Stimulated activated CD8-positive, alpha-beta memory T cell treated with anti-CD3 and anti-CD28 coated beads, Interleukin-2, amount 100 ng/mL, for 1 hour (primary cell): ENCODE results near the gene C19orf67.
A peak's percentile ranks its signal among the peaks of the same experiment; 100 is the strongest.

Source experiments
- DNase-seq, 2 donors: peaks; one replicate each; pipeline ENCODE4 v3.0.0-alpha.2; 2020; ENCODE audit warnings: low read depth in 2 of 2

C19orf67 gene

DNA sequence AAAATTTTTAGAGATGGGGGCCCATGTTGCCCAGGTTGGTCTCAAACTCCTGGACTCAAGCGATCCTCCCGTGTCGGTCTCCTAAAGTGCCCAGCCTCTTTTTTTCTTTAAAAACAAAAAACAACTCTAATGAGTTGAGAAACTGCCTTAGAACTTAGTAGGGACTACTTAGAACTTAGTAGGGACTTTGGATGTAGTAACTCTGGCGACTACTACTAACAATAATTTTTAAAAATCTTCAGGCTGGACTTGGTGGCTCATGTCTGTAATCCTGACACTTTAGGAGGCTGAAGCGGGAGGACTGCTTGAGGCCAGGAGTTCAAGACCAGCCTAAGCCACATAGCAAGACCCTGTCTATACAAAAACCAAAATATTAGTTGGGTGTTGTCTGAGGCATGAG, 515 bp upstream of the C19orf67 start:
- DNase-seq = no peak

DNA sequence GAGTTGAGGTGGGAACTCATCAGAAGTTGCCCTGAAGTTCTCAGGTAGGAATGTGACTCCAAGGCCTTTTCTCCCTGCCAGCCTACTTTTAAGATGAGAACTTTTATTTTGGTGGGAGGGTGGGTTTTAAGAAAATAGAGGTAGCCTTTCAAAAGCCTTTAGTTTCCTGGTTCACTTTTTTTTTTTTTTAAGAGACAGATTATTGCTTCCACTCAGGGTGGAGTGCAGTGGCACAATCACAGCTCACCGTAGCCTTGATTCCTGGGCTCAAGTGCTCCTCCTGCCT, 3.0 kb downstream of the C19orf67 start:
- no peak for DNase-seq

DNA sequence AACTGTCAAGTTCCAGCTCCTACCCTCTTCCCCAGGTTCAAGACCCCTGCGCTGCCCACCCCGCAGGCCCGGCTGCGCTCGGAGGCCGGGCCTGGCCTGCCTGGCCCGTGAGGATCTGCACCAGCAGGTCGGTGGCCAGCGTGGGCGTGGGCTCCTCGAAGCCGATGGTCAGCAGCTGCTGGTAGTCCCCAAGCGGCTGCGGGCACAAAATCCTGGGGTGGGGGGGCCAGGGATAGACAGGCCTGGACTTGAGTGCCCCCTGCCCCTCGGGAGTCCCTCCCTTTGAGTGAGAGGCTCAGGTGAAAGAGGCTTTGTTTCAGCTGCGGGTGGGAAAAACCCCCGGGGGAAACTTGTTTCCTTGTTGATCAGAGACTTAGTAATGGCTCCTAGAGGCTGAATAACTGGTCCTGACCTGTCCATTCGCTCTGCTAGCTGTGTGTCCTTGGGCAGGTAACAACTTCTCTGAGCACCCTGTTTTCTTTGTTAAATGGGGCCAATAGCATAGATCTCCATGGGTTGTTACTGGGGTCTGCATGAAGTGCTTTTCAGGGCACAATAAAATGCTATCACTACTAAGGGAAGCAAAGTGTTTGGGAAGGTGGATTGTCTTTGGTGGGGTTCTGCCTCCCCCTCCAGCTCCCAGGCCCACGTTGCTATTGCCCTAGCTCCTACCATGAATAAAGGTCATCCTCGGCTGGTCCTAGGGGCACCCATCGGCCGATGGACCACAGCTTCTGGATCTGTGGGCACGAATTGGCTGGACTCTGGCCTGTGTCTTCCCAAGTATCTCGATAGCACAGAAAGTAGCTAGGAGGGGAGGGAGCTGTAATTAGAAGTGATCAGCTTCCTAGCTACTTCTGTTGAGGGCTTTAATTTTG, 3.5 kb downstream of the C19orf67 start:
- DNase-seq = no peak

DNA sequence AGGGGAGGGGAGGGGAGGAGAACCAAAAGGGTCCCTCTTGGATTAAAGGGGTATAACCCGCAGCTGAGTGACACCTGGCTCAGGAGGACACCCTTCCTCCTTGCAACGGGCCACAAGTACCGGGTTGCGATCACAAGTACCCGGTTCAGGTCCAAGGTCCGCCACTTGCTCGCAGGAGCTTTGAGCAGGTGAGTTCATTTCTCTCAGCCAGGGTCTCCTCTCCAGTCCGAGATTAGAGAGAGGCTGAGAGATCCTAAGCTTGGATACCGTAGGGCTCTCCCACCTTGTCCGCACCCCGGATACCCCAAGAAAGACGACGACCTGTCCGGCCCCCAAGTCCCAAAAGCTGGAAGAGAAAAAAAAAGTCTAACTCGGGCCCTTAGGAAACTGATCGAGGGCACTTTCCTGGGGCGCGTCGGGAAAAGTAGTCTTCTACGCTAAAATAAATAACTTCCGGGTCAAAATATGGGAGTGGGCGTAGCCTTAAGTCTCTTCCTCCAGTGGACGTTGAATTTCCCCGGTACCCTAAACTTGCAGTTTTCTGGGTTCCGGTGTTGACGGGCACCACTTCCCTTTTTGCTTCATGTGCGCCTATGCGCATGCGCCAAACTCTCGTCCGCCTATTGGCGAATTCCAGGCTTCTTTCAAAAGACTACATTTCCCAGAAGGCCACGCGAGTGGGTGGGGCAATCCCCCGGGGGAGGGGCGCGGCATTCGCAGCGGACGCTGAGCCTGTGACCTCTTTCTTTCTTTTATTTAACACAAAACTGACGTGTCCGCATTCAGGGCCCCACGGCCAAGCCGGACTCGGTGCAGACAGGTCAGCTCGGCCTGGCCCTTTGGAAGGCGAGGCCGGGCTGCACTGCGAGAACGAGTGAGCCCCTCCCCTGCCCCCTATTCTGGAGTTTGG, 4.4 kb downstream of the C19orf67 start:
- peak; percentile 98 for DNase-seq

DNA sequence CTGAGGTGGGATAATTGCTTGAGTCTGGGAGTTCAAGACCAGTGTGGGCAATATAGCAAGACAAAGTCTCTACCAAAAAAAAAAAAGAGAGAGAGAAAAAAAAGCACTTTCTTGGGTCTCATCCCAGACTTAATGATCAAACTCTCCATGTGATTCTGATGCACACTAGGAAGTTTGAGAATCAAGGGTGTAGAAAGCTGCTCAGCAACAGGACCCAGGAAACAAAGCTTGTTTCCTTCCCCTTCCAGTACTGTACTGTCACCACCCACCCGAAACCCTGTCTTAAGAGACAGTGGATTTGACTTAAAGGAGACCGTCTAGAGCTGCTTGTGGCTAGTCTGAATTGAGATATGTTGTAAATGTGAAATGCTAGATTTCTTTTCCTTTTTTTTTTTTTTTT, 7.2 kb downstream of the C19orf67 start:
- no peak for DNase-seq

DNA sequence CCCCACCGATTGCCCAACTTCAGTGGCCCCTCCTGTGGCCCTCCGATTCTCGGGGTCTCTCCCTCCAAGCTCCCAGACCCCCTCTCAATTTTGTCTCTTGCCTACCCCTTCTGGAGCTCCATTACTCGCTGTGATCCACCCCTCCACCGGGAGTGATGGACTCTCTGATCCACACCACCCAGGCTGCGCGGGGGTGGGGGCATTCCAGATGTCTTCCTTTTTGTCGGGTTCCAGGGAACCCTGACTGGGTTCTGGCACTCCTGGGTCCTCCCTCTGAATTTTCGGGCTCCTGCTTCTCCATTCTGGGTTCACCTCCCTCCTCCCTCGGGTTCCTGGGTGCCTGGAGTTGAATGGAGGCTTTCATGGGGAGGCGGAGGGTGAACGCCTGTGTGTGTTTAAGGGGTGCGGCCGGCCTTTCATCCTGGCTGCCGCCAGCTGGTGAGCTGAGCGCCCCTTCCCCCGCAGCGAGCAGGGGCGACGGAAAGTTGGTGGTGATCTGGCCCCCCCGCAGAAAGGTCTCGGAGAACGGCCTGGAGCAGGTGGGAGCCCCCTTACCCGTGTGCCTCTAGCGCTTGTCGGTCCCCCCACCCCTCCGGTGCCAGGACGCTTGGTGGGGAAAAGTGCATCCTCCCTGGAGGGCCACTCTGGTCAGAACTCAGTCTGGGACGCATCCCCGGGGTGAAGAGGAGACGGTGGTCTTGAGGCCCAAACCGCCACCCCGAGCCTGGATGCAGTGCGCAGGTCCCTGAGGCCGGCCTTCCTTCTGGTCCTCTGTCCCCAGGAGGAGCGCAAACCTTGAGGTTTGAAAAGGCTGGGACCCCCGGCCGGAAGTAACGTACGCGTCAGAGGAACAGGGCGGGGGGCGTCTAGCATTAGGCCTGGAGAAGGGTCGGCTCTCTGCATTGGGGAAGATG, 11.4 kb downstream of the C19orf67 start:
- DNase-seq = no peak

DNA sequence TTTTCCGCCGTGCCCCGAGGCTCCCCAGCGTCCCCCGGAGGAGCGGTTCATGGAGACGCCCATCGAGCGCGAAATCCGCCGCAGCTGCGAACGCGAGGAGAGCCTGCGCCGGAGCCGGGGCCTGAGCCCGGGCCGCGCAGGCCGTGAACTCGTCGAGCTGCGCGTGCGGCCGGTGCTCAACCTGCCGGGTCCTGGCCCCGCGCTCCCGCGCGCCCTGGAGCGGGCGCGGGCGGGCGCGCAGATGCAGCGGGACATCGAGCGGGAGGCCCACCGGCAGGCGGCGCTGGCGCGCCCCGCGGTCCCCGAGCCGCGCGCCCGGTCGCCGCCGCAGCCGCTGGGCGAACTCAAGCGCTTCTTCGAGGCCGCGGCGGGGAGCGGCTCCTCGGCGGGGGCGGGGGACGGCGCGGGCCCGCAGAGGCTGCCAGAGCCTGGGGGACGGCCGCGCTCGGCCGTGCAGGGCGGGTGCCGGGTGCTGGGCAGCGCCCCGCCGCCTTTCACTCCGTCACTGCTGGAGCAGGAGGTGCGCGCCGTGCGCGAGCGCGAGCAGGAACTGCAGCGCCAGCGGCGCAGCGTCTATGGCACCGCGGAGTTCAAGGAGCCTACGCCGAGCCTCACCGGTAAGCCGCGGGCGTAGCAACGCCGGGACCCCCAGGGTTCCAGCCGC, 12.2 kb downstream of the C19orf67 start:
- DNase-seq = peak; percentile 52 to 61

DNA sequence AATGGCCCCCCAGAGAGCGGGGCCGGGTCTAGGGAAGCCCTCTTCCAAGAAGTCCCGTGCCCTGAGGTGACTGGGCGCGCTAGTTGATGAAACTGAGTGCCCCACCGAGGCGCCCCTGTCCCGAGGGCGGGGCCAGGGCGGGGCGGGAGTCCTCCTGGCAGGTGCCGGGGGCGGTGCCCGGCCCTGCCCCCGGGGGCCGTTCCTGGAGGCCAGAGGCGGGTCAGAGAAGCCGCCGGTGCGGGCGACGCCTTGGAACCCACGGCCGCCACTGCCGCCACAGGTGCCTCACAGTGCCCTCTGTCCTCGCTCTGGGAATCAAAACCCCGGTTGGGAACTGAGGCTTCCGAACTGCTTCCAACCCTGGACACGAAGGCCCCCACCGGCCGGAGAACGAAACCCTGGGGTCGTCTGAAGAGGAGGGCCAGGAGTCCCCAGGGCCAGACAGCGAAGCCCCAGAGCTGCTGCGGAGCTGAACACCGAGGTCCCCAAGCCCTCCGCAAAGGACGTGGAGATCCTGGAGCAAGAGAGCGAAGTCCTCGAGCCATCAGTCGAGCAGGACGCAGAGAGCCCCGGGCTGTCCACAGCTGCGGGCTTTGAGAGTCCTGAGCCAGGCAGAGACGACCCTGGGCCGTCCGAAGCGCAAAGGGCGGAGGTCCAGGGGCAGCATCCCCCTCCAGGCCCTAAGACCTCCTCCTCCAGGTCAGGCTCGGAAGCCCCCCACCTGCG, 12.9 kb downstream of the C19orf67 start, which contains the start of gene MISP3:
Gene MISP3 (plus strand): TSS at position 252 of the 726 bp plus-strand sequence. CDS start 524 bp downstream, outside the sequence.
- DNase-seq = no peak

DNA sequence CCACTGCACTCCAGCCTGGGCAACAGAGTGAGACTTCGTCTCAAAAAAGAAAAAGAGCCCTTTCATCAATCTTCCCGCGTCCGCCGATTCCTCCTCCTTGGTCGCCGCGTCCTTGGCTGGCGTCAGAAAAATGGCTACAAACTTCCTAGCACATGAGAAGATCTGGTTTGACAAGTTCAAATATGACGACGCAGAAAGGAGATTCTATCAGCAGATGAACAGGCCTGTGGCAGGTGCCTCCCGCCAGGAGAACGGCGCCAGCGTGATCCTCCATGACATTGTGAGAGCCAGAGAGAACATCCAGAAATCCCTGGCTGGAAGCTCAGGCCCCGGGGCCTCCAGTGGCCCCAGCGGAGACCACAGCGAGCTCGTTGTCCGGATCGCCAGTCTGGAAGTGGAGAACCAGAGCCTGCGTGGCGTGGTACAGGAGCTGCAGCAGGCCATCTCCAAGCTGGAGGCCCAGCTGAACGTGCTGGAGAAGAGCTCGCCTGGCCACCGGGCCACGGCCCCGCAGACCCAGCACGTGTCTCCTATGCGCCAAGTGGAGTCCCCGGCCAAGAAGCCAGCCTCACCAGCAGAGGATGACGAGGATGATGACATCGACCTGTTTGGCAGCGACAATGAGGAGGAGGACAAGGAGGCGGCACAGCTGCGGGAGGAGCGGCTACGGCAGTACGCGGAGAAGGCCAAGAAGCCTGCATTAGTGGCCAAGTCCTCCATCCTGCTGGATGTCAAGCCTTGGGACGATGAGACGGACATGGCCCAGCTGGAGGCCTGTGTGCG, 15.1 kb downstream of the C19orf67 start:
- DNase-seq = no peak

DNA sequence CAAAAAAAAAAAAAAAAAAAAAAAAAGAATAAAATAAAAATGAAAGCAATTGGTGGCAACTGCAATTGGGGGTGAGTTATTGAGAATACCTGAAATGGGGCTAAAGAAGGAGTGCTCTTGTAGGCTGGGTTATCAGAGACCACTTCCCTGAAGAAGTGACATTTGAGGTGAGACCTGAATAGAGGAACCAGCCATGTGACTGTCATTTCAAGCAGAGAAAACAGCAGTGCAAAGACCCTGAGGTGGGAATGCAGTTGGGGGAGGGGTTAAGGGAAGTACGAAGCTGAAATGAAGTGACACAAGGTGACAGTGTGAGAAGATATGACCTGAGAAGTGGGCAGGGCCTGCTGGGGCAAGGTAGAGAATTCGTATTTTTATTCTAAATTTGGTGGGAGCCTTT, 19.4 kb downstream of the C19orf67 start:
- no peak for DNase-seq

DNA sequence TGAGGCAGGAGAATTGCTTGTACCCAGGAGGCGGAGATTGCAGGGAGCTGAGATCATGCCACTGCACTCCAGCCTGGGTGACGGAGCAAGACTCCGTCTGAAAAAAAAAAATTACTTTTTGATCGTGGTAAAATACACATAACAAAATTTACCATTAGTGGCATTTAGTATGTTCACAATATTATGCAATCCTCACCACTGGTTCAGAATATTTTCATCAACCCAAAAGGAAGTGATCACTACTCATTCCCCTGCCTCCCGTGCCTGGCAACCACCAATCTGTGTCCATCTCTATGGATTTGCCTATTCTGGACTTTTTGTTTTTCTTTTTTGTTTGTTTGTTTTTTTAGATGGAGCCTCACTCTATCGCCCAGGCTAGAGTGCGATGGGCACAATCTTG, 22.5 kb downstream of the C19orf67 start:
- DNase-seq = no peak

DNA sequence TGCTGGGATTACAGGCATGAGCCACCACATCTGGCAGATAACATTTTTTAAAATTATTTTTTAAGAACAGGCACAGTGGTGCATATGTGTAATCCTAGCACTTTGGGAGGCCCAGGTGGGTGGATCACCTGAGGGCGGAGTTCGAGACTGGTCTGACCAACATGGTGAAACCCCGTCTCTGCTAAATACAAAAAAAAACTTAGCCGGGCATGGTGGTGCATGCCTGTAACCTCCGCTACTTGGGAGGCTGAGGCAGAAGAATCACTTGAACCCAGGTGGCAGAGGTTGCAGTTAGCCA, 23.1 kb downstream of the C19orf67 start:
- no peak for DNase-seq

DNA sequence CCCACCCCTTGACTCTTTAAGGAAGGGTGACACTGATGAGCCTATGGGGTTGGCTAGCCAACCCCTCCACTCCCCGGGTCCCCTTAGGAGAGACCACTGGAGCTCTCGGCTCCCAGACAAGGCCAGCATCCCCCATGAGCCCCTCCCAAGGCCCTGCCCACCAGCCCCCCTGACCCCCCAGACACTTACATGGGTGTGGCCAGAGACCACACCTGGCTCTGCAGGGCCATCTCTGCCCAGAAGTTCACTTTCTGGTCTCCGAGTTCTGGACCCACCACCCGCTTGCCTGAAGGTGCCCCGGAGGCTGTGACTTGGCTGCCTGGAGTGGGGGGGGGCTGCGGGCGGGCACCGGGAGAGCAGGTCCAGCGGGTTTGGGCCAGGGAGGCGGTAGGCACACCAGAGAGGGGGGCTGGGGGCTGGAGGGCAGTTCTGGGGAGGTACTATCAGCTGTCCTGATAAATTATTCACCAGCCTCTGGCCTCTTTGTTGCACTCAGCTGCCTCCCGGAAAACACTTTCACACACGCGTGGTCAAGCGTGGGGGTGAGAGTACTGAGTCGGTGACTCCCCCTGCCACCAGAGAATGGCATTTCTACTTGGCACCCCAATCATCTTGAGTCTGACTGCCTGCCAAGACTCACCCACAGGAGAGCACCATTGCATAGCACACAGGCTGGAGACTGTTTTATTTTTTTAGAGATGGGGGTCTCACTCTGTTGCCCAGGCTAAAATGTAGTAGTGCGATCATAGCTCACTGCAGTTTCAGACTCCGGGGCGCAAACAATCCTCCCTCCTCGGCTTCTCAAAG, 23.6 kb downstream of the C19orf67 start, which contains the start of gene PALM3:
Gene PALM3 (minus strand): TSS at position 326 of the 807 bp plus-strand sequence. CDS start 96 bp downstream, at position 230.
- no peak for DNase-seq

DNA sequence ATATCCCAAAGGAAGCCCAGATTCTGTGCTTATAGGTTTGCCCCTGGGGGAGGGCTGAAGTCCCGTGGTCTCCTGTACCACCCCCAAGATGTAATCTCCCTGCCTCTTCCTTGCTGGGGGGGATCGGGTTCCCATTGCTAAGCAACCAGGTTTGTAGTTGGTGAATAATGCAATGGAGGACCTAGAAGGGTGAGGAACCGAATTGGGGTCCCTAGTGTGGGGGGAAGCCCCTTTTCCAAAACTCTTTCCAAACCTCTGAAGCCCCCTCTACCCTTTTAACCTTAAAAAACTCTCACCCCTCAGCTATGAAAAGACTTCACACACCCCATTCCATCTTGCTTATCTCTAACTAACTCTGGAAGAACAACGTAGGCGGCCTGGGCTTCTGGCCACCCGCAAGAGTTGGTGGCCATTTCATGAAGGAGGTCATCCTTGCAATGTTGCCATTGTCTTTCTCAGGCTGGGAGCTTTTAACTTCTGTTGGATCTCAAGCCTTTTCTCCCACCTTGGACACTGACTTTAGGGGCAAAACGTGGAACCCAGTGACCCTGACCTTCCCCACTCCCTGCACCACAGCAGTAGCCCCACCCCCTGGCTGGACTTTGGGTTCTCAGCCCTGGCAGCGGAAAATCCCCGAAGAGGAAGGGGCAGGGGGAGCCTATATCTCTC, 24.4 kb downstream of the C19orf67 start:
- no peak for DNase-seq

DNA sequence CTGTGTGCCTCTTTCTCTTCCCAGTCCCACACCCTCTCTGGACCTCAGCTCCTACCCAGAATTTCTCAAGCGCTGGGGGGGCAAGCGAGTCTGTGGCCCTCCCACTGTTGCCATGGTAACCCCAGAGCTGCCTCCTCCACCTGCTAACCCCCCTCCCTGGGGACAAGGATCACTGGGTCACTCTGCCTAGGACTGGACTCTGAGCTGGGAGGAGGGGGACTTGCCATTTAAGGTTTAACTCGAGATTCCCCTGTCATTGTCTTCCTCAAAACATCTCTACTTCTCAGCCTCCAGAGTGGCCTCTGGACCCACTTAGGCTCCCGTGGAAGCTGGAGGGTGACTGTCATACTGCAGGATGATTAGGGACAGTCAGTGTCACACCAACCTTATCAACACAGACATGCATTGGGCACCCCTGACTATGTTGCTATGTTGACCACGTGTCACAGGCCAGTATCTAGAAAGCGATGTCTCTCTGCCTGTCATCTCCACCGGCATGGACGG, 25.9 kb downstream of the C19orf67 start:
- no peak for DNase-seq

DNA sequence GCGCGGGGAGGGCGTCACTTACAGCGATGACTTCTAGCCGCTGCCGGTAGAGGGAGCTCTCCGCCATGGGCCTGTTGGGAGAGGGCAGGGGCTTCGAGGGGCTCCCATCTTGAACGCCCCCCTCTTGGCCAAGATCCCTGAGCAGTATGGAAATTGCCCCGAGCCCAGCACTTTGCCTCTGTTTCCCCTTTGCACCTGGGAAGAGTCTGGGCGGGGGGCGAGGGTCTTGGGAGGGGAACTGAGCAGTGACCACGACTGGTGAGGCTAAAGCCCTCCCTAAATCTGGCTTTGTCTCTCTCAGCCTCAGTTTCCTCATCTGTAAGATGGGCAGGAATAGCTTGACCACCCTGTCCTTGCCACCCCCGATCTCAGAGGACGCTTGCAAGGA, 26.5 kb downstream of the C19orf67 start:
- DNase-seq = peak in 1 of 2 donors; percentile 33

DNA sequence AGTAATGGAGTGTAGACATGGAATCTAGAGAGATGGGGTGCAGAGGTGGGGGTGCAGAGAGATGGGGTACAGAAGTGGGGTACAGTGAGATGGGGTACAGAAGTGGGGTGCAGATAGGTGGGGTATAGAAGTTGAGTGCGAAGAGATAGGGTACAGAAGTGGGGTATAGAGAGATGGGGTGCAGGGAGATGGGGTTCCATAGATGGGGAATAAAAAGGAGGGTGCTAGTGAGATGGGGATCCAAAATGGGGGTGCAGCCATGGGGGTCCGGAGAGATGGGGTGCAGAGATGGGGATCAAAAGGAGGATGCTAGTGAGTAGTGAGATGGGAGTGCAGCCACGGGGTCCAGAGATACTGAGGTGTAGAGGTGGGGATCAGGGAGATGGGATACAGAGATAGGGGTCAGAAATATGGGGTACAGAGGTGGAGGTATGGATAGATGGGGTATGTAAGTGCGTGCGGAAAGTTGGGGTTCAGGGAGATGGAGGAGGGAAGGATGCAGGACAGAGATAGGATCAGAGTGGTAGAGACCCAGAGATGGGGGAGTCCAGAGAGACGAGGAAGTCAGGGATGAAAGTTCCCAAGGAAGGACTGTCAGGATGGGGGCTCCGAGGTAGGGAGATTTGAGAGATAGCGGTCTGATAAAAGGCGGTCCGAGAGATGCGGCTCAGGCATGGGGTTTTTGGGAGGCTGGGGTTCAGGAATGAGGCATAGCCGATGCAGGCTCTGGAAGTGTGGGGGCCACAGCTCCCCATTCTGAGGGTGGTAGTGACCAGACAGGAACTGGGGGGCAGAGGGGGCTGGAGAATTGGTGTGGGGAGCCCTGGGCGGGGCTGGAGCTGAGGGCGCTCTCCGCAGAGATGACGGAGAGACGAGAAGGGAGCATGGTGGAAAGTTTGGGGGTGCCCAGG, 27.1 kb downstream of the C19orf67 start:
- no peak for DNase-seq
